Activated T-cell treated with anti-CD3 and anti-CD28 coated beads, Interleukin-2, amount 50 U/mL, for 1 hour (primary cell): ENCODE data around the gene NKAIN4.
"Not testable (repeated sequence)": the region's sequence is repeated elsewhere in the genome, so short reads cannot be mapped to it uniquely, and the experiment has no call there.

Experiments
- DNase-seq: peaks from one replicate; pipeline ENCODE4 v3.0.0-alpha.2; 2020

NKAIN4 gene

GRCh38 chr20:63254606-63255384 lies 532 bp upstream of the NKAIN4 start:
- DNase-seq, result no peak

GRCh38 chr20:63253438-63254231 lies 628 bp downstream of the NKAIN4 start:
- no peak for DNase-seq

DNA sequence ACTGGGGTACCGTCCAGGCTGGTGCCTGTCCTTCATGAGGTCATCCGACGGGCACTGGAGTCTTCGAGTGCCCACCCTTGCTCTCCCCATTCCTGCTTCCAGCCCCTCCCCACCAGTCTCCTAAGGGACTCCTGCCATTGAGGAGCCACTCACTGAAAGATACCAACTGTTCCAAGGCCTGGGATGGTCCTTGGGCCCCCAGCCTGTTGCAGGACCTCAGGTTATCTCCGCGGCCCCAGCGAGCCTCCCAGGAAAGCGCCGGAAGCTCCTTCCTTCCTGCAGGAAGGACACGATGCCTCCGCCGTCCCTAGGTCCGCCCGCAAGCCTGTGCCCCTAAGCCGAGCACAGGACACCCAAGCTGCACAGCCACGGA lies 1.2 kb downstream of the NKAIN4 start:
- DNase-seq, result no peak

- no peak for DNase-seq
Measured at GRCh38 chr20:63252284-63252711, 2.0 kb downstream of the NKAIN4 start.

DNA sequence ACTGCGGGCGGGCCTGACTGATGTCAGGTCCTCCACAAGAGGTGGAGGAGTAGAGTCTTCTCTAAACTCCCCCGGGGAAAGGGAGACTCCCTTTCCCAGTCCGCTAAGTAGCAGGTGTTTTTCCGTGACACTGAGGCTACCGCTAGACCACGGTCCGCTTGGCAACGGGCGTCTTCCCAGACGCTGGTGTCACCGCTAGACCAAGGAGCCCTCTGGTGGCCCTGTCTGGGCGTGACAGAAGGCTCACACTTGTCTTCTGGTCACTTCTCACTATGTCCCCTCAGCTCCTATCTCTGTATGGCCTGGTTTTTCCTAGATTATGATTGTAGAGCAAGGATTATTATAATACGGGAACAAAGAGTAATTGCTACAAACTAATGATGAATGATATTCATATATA lies 2.9 kb downstream of the NKAIN4 start:
- not testable (repeated sequence) for DNase-seq

- no peak for DNase-seq
Measured at GRCh38 chr20:63249891-63250290, 4.4 kb downstream of the NKAIN4 start.

DNA sequence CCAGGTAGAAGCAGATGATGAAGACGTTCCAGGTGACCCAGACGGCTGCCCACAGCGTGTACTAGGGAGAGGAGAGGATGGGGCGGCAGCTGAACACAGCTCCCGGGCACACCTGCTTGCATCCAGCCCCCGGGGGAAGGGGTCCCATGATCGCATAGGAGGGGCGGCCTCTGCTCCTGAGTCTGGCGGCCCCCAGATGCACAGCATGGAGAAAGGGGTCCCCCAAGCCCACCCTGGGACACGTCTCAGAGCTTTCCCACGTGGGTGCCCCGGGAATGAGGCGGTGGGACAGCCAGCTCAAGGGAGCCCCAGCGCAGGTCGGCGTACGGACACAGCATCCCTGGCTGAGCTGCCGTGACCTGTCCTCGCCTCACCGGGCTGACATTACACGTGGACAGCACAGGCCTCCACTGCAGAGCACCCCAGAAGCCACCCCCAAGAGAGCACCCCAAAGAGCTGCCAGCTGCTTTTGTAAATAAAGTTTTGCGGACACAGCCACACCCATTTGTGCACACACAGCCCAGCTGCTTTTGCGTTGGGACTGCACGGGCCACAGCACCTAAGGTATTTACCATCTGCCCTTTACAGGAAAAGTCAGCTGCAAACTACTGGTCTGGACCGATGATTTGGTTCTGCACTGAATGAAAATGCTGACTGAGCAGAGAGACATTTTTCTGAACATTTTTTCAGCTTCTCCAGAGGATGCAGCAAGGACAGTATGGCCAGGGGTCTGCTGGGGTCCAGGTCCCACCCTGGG lies 5.2 kb downstream of the NKAIN4 start:
- DNase-seq, result no peak

DNA sequence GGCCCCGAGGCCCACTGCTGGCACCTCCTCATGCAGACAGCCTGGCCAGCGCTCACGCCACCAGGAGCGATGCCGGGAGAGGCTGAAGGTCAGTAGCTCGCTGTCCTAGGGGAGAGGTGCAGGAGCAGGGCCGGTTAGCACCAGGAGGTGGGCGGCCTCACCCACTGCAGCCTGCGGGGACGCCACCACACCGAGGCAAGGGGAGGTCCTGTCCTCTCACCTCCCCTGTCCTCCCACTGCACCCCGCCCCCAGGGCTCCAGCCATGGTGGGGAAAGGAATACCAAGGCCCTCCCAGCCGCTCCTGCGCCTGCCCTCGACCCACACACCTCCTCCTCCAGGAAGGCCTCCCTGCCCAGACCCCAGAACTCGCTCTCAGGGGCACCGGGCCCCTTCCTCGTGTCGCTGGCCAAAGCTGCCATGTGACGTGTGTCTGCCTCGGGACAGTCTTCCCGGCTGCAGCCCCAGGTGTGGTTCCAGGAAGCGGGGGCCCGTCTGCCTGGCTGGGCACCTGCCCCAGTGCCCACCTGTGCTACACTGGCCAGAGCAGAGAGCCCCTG lies 6.5 kb downstream of the NKAIN4 start:
- DNase-seq, result no peak

DNA sequence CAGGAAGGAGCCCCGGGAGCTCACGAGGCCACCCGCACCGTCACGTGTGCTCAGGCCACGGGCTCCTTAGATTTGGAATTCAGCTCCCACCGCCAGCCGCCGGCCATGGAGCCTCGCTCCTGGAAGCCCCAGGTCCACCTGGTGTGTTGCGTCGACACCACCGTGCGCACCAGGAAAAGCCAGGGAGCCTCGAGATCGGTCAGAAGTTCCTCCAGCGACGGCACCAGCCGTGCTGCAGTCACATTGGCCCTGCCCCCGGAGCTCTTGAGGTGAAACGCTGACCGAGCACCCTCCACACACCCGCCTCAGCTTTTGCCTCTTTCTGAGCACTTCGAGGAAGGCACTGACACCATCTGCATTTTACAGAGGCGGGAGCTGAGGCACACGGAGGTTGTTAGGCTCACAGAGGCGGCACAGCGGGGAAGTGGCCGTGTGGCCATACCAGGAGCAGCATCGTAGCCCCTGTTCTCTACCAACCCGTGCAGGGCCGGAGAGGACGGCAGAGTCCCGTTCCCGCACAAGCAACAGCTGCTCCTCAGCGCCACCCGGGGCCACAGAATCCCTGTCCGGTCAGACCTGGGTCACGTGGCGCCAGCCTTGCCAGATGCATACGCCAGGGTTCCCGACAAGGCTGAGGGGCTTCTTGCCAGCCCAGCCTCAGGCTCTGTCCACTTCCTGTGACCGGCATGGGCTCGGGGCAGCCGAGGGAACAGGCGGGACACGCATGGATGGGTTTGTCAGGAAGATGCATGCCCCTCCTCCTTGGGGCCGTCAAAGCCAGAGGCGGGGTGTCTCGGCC lies 7.6 kb downstream of the NKAIN4 start:
- DNase-seq, result no peak

DNA sequence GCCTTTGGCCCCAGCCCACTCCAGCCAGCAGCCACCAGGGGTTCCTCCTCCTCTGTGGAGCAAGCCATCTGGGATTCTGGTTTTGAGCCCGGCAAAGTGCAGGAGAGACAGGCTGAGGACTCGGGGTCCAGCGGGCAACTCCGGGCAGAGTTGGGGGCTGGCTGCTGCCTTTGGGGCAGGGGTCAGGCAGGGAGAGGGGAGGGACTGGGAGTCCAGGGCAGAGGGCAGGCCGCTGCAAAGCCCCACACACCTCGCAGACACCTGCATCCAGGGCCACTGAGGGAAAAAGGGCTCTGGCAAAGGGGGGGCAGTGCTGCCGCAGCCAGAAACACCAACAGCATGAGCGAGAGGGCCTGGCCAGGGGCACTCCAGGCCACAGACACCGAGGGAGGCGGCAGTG lies 9.8 kb downstream of the NKAIN4 start:
- DNase-seq, result no peak

DNA sequence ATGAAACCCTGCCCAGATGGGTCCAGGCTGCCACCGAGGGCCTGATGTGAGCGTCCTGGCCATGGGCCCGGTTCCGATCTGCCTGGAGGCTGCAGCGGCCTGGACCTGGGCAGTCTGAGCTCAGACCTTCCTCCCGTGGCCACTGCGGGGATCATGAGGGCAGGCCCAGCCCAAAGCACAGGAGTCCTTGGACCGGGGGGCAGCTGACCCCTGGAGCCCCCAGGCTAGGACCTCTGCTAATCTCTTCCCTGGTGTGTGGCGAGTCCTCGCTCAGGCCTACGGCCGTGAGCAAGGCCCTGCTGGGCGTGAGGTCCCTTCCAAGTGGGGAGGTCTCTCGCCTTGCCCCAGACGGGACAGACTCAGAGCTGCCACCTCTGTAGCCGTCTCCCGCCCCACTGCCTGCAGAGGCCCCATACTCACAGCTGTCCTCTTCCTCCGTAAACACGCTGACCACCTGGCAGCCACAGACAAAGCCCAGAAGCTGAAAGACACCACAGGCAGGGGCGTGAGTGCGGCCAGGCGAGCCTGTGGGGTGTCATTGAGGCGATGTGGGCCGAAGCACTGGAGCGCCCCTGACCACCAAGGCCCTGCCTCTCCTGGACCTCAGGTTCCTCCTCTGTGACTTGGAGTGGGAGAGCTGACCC lies 10.5 kb downstream of the NKAIN4 start:
- no peak for DNase-seq

DNA sequence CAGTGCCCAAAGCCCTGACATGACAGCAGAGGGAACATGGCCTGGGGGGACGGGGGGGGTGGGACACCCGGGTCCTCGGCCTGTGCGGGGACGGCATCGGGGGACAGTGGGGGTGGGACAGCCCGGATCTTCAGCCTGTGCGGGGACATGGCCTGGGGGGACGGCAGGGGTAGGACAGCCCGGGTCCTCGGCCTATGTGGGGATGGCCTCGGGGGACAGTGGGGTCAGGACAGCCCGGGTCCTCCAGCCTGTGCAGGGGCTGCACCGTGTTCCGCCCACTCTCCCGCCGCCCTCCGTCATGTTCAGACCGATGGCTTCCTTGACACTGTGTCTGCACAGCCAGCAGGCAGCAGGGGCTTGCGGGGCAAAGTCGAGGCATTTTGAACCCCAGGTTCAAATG lies 11.5 kb downstream of the NKAIN4 start:
- no peak for DNase-seq

GRCh38 chr20:63241272-63241671 lies 13.0 kb downstream of the NKAIN4 start:
- no peak for DNase-seq

GRCh38 chr20:63240004-63240403 lies 14.3 kb downstream of the NKAIN4 start:
- DNase-seq, result no peak

- no peak for DNase-seq
Measured at GRCh38 chr20:63239431-63239830, 14.8 kb downstream of the NKAIN4 start.

DNA sequence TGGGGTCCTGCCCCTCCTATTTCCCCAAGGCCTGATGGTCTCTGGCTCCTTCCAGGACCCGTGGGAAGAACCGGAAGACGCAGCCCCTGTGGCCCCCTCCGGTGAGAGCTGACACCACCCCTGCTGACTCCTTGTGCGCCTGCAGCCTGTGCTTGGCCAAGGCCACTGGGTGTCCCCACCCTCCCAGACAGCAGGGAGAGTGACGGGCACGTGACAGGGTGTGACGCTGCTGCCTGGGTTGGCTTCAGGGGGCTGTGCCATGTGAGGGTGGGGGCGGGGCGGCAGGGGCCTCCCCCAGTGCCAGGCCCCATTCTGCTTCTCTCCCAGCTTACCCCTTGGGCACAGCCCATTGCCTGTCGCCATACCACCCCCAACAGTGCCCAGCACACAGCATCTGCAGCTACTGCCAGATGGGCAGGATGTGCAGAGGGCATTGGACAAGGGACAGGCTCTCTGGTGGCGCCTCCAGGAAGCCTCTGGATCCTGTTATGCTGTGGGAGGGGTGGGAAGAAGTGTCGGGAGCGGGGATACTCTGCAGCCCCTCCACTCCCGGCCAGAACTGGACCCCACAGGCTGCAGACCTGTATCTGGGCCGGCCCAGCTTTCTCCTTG lies 15.6 kb downstream of the NKAIN4 start:
- no peak for DNase-seq

GRCh38 chr20:63238031-63238430 lies 16.2 kb downstream of the NKAIN4 start:
- no peak for DNase-seq

GRCh38 chr20:63236116-63236837 lies 18.0 kb downstream of the NKAIN4 start:
- no peak for DNase-seq

GRCh38 chr20:63235399-63235983 lies 18.8 kb downstream of the NKAIN4 start, which contains the start of gene BIRC7:
TSS of gene BIRC7 (plus strand) at chr20:63235905. CDS start at chr20:63236097, 192 bp downstream.
- no peak for DNase-seq
